Measurements from ENCODE around the gene TAMALIN.

TAMALIN gene

GRCh38 chr12:52023182-52023975 is 16.6 kb downstream of the TAMALIN start:
- H3K27me3 ChIP-seq (ENCODE audit: control insufficient read depth, insufficient read depth, low read length): peaks cover 2% of the 10 kb centered on the region; the same call in 1 of the 2 replicates
- H3K9me3 ChIP-seq (ENCODE audit: control insufficient read depth, insufficient read depth, low read length): no peaks in the 10 kb centered on the region
- DNase-seq (ENCODE audit: low read depth, low spot score): no peak
- peaks cover 5% of the 10 kb centered on the region; the same call in 1 of the 2 replicates for H3K4me1 ChIP-seq (ENCODE audit: control insufficient read depth, insufficient read depth, low read length)
- WGBS (ENCODE audit: insufficient coverage, insufficient read length): no CpG with 5 or more reads among the region's 70 CpGs
- peak overlapping the region; percentile 48; the same call in 1 of the 2 replicates for H3K4me3 ChIP-seq (ENCODE audit: low read length)
- no peak overlapping the region for H3K27ac ChIP-seq (ENCODE audit: low read length)
- no peaks in the 10 kb centered on the region for H3K36me3 ChIP-seq (ENCODE audit: control insufficient read depth, insufficient read depth, low read length)

- no peak for DNase-seq (ENCODE audit: low read depth, low spot score)
- WGBS (ENCODE audit: insufficient coverage, insufficient read length): no CpG with 5 or more reads among the region's 20 CpGs
- Histone ChIP-seq H3K4me1 (ENCODE audit: control insufficient read depth, insufficient read depth, low read length) (peaks cover 5% of the 10 kb centered on the region; the same call in 1 of the 2 replicates), H3K36me3 (ENCODE audit: control insufficient read depth, insufficient read depth, low read length) (no peaks in the 10 kb centered on the region), H3K27ac (ENCODE audit: low read length) (no peak overlapping the region), H3K4me3 (ENCODE audit: low read length) (no peak overlapping the region), H3K27me3 (ENCODE audit: control insufficient read depth, insufficient read depth, low read length) (peaks cover 2% of the 10 kb centered on the region; the same call in 1 of the 2 replicates), H3K9me3 (ENCODE audit: control insufficient read depth, insufficient read depth, low read length) (no peaks in the 10 kb centered on the region)
Measured at GRCh38 chr12:52023976-52024688, 17.4 kb downstream of the TAMALIN start.

- H3K27ac ChIP-seq (ENCODE audit: low read length): no peak overlapping the region
Measured at GRCh38 chr12:52024845-52025230, 18.1 kb downstream of the TAMALIN start.

GRCh38 chr12:52026263-52026662 is 19.5 kb downstream of the TAMALIN start:
- H3K4me3 ChIP-seq (ENCODE audit: low read length): no peak overlapping the region
- H3K4me1 ChIP-seq (ENCODE audit: control insufficient read depth, insufficient read depth, low read length): peaks cover 6% of the 10 kb centered on the region; the same call in 1 of the 2 replicates
- no CpG with 5 or more reads among the region's 5 CpGs for WGBS (ENCODE audit: insufficient coverage, insufficient read length)
- H3K9me3 ChIP-seq (ENCODE audit: control insufficient read depth, insufficient read depth, low read length): no peaks in the 10 kb centered on the region
- H3K27ac ChIP-seq (ENCODE audit: low read length): no peak overlapping the region
- H3K36me3 ChIP-seq (ENCODE audit: control insufficient read depth, insufficient read depth, low read length): no peaks in the 10 kb centered on the region
- DNase-seq (ENCODE audit: low read depth, low spot score): no peak
- peaks cover 2% of the 10 kb centered on the region; the same call in 1 of the 2 replicates for H3K27me3 ChIP-seq (ENCODE audit: control insufficient read depth, insufficient read depth, low read length)

More at GRCh38 chr12:52024845-52025230, 18.1 kb downstream of the TAMALIN start:
- H3K4me1 ChIP-seq (ENCODE audit: control insufficient read depth, insufficient read depth, low read length): peaks cover 6% of the 10 kb centered on the region; the same call in 1 of the 2 replicates
- H3K9me3 ChIP-seq (ENCODE audit: control insufficient read depth, insufficient read depth, low read length): no peaks in the 10 kb centered on the region
- no CpG with 5 or more reads among the region's 15 CpGs for WGBS (ENCODE audit: insufficient coverage, insufficient read length)
- no peaks in the 10 kb centered on the region for H3K36me3 ChIP-seq (ENCODE audit: control insufficient read depth, insufficient read depth, low read length)
- no peak overlapping the region for H3K4me3 ChIP-seq (ENCODE audit: low read length)
- DNase-seq (ENCODE audit: low read depth, low spot score): no peak
- H3K27me3 ChIP-seq (ENCODE audit: control insufficient read depth, insufficient read depth, low read length): peaks cover 2% of the 10 kb centered on the region; the same call in 1 of the 2 replicates

GRCh38 chr12:52027085-52027843 is 20.5 kb downstream of the TAMALIN start:
- Histone ChIP-seq H3K36me3 (ENCODE audit: control insufficient read depth, insufficient read depth, low read length) (no peaks in the 10 kb centered on the region), H3K27me3 (ENCODE audit: control insufficient read depth, insufficient read depth, low read length) (peaks cover 2% of the 10 kb centered on the region; the same call in 1 of the 2 replicates), H3K27ac (ENCODE audit: low read length) (no peak overlapping the region), H3K4me1 (ENCODE audit: control insufficient read depth, insufficient read depth, low read length) (peaks cover 6% of the 10 kb centered on the region; the same call in 1 of the 2 replicates), H3K4me3 (ENCODE audit: low read length) (no peak overlapping the region), H3K9me3 (ENCODE audit: control insufficient read depth, insufficient read depth, low read length) (no peaks in the 10 kb centered on the region)
- no peak for DNase-seq (ENCODE audit: low read depth, low spot score)
- WGBS (ENCODE audit: insufficient coverage, insufficient read length): no CpG with 5 or more reads among the region's 12 CpGs

GRCh38 chr12:52029685-52030084 is 22.9 kb downstream of the TAMALIN start:
- no peak overlapping the region for H3K27ac ChIP-seq (ENCODE audit: low read length)
- no peak for DNase-seq (ENCODE audit: low read depth, low spot score)
- WGBS (ENCODE audit: insufficient coverage, insufficient read length): no CpG with 5 or more reads among the region's 4 CpGs
- H3K27me3 ChIP-seq (ENCODE audit: control insufficient read depth, insufficient read depth, low read length): peaks cover 1% of the 10 kb centered on the region; the same call in 1 of the 2 replicates
- H3K4me1 ChIP-seq (ENCODE audit: control insufficient read depth, insufficient read depth, low read length): peaks cover 5% of the 10 kb centered on the region; the same call in 1 of the 2 replicates
- H3K36me3 ChIP-seq (ENCODE audit: control insufficient read depth, insufficient read depth, low read length): no peaks in the 10 kb centered on the region
- no peaks in the 10 kb centered on the region for H3K9me3 ChIP-seq (ENCODE audit: control insufficient read depth, insufficient read depth, low read length)
- H3K4me3 ChIP-seq (ENCODE audit: low read length): no peak overlapping the region

GRCh38 chr12:52032446-52032803 is 25.7 kb downstream of the TAMALIN start:
- no peak overlapping the region for H3K4me3 ChIP-seq (ENCODE audit: low read length)
- peaks cover 6% of the 10 kb centered on the region; the same call in 1 of the 2 replicates for H3K27me3 ChIP-seq (ENCODE audit: control insufficient read depth, insufficient read depth, low read length)
- WGBS (ENCODE audit: insufficient coverage, insufficient read length): no CpG with 5 or more reads among the region's 5 CpGs
- peaks cover 6% of the 10 kb centered on the region for H3K4me1 ChIP-seq (ENCODE audit: control insufficient read depth, insufficient read depth, low read length)
- H3K27ac ChIP-seq (ENCODE audit: low read length): no peak overlapping the region
- H3K36me3 ChIP-seq (ENCODE audit: control insufficient read depth, insufficient read depth, low read length): no peaks in the 10 kb centered on the region
- no peak for DNase-seq (ENCODE audit: low read depth, low spot score)
- H3K9me3 ChIP-seq (ENCODE audit: control insufficient read depth, insufficient read depth, low read length): no peaks in the 10 kb centered on the region

GRCh38 chr12:52032804-52033445 is 26.2 kb downstream of the TAMALIN start:
- Histone ChIP-seq H3K9me3 (ENCODE audit: control insufficient read depth, insufficient read depth, low read length) (no peaks in the 10 kb centered on the region), H3K27ac (ENCODE audit: low read length) (no peak overlapping the region), H3K27me3 (ENCODE audit: control insufficient read depth, insufficient read depth, low read length) (peaks cover 6% of the 10 kb centered on the region; the same call in 1 of the 2 replicates), H3K36me3 (ENCODE audit: control insufficient read depth, insufficient read depth, low read length) (no peaks in the 10 kb centered on the region), H3K4me3 (ENCODE audit: low read length) (peak overlapping the region; percentile 3; the same call in 1 of the 2 replicates), H3K4me1 (ENCODE audit: control insufficient read depth, insufficient read depth, low read length) (peaks cover 6% of the 10 kb centered on the region)
- no CpG with 5 or more reads among the region's 48 CpGs for WGBS (ENCODE audit: insufficient coverage, insufficient read length)
- DNase-seq (ENCODE audit: low read depth, low spot score): no peak

- Histone ChIP-seq H3K27me3 (ENCODE audit: control insufficient read depth, insufficient read depth, low read length) (peaks cover 6% of the 10 kb centered on the region; the same call in 1 of the 2 replicates), H3K36me3 (ENCODE audit: control insufficient read depth, insufficient read depth, low read length) (no peaks in the 10 kb centered on the region), H3K27ac (ENCODE audit: low read length) (no peak overlapping the region), H3K4me1 (ENCODE audit: control insufficient read depth, insufficient read depth, low read length) (peaks cover 6% of the 10 kb centered on the region), H3K9me3 (ENCODE audit: control insufficient read depth, insufficient read depth, low read length) (no peaks in the 10 kb centered on the region), H3K4me3 (ENCODE audit: low read length) (no peak overlapping the region; the same call in 1 of the 2 replicates)
- DNase-seq (ENCODE audit: low read depth, low spot score): no peak
- WGBS (ENCODE audit: insufficient coverage, insufficient read length): no CpG with 5 or more reads among the region's 13 CpGs
Measured at GRCh38 chr12:52033446-52034140, 26.8 kb downstream of the TAMALIN start.
